GM12864 (cell line): Measurements from ENCODE around the gene ERC2.

ENCODE experiments used
- DNase-seq: peaks from one replicate; pipeline ENCODE4 v3.0.0-alpha.2; 2011; ENCODE audit warnings: low read depth
- H3K4me3 ChIP-seq: 2 replicates; pipeline ENCODE4 v1.5.1; 2011; ENCODE audit warnings: mild to moderate bottlenecking, low read depth, low read length, control low read depth
- CTCF ChIP-seq: IDR thresholded peaks from 2 replicates; pipeline ENCODE4 v1.5.1; 2011; ENCODE audit warnings: low read depth, mild to moderate bottlenecking, moderate library complexity, low read length, control low read depth, inconsistent platforms; ENCODE audit errors: missing control alignments

ERC2 gene

DNA sequence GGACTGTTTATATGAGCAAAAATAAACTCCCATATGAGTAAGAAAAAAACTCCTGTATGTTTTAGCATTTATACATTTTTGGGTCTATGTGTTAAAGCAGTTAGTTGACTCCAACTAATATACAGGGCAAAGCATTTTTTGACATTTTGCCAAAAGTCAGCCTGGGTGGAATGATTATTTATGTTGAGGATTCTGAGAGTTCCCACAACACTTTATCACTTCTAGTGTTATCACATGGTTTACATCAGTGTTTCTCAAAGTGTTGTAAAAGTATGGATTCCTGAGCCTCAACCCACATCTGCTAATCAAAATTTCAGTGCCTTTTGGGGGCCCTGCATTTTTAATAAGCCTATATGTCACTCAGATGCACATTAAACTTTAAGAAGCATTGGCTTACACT, 643.9 kb downstream of the ERC2 start:
- H3K4me3 ChIP-seq = no peak overlapping the region
- no peak for TF ChIP-seq CTCF
- no peak for DNase-seq

- H3K4me3 ChIP-seq = no peak overlapping the region
- DNase-seq = no peak
- TF ChIP-seq CTCF = no peak
Observed at GRCh38 chr3:55823829-55824228, 644.4 kb downstream of the ERC2 start.

- DNase-seq = no peak
- no peak for TF ChIP-seq CTCF
- no peak overlapping the region for H3K4me3 ChIP-seq
Observed at GRCh38 chr3:55823001-55823400, 645.3 kb downstream of the ERC2 start.

DNA sequence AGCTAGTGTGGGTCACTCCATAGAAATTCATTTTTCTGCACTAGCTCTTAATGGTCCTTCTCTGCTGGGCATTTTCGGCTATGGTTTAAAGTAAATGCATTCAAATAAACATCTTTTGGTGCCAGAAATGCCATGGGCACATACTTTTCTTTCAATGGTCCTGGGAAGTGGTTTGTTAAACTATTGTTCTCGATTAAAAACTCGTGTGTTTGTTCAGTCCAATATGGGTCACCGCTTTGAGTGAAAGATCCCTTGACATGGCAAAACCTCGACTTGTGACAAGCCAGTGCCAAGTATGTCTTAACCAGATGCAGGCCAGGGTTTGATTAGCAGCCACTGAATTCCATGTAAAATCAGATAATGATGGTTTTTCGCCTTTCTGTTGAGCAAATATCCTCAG, 649.3 kb downstream of the ERC2 start:
- TF ChIP-seq CTCF = no peak
- no peak overlapping the region for H3K4me3 ChIP-seq
- no peak for DNase-seq

GRCh38 chr3:55818485-55818884, 649.8 kb downstream of the ERC2 start:
- TF ChIP-seq CTCF = no peak
- DNase-seq = no peak
- H3K4me3 ChIP-seq = no peak overlapping the region

- TF ChIP-seq CTCF = peak; percentile 21
- no peak for DNase-seq
- no peak overlapping the region for H3K4me3 ChIP-seq
Observed at GRCh38 chr3:55816794-55817576, 651.3 kb downstream of the ERC2 start.

- H3K4me3 ChIP-seq = no peak overlapping the region
- DNase-seq = no peak
- no peak for TF ChIP-seq CTCF
Observed at GRCh38 chr3:55815262-55815661, 653.0 kb downstream of the ERC2 start.
